ENCODE results near the gene SLC6A5.

The SLC6A5 gene

DNA sequence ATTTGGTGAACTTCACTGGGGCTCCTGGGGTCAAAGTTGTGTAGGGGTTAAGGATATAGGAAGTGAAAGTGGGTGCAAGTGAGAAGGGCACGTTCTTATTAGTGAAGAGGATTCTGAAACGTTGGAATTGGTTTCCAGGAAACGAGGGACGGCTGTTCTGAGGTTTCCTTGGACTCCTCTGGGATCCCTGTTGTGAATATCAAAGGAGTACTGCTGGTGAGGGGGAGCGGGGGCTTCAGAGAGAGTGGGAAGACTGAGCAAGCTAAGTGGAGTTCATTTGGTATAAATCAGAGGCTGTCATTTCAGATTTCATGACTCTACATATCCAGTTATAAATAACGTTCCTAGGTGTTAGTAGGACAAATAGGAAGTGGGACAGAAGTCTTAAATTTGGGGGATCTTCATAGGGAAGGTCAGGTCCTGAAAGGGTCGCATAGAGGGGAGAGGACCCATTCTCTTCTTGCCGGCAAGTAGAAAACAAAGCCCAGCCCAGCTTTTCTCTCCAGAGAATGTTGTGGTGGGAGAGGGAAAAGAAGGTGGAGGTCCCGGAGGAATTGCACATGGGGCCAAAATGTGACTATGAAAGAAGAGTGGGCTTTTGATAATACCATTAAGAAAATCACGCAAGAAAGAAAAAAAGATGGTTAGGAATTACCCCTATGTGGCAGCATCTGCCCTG is 68.9 kb downstream of the SLC6A5 start:
- no peak overlapping the region for H3K9ac ChIP-seq (ENCODE audit: low read depth, low read length)
- no peaks in the 10 kb centered on the region for H3K79me2 ChIP-seq (ENCODE audit: insufficient read depth, low read length)
- H3K27me3 ChIP-seq (ENCODE audit: insufficient read depth, low read length, poor library complexity) = no peaks in the 10 kb centered on the region
- DNase-seq (no peak), ATAC-seq (ENCODE audit: insufficient read depth, low read depth) (no peak)
- no peaks in the 10 kb centered on the region for H3K36me3 ChIP-seq (ENCODE audit: insufficient read depth, low read length)
- no peaks in the 10 kb centered on the region for H3K4me1 ChIP-seq (ENCODE audit: insufficient read depth, low read length)
- H3K27ac ChIP-seq (ENCODE audit: low read length) = no peak overlapping the region
- no peak overlapping the region for H2AFZ ChIP-seq (ENCODE audit: low read depth, low read length)
- no peaks in the 10 kb centered on the region for H4K20me1 ChIP-seq (ENCODE audit: insufficient read depth, low read length)
- no peak overlapping the region for H3K4me2 ChIP-seq (ENCODE audit: insufficient read depth, low read length)
- no peak overlapping the region for H3K4me3 ChIP-seq (ENCODE audit: low read depth in 1 of 2, low read length in 2 of 2)
- no peak for TF ChIP-seq EZH2 (IDR thresholded peaks at IDR 0.05; ENCODE audit: borderline replicate concordance, low read depth, low read length, severe bottlenecking)
- TF ChIP-seq, protein P1, sequence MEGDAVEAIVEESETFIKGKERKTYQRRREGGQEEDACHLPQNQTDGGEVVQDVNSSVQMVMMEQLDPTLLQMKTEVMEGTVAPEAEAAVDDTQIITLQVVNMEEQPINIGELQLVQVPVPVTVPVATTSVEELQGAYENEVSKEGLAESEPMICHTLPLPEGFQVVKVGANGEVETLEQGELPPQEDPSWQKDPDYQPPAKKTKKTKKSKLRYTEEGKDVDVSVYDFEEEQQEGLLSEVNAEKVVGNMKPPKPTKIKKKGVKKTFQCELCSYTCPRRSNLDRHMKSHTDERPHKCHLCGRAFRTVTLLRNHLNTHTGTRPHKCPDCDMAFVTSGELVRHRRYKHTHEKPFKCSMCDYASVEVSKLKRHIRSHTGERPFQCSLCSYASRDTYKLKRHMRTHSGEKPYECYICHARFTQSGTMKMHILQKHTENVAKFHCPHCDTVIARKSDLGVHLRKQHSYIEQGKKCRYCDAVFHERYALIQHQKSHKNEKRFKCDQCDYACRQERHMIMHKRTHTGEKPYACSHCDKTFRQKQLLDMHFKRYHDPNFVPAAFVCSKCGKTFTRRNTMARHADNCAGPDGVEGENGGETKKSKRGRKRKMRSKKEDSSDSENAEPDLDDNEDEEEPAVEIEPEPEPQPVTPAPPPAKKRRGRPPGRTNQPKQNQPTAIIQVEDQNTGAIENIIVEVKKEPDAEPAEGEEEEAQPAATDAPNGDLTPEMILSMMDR (IDR thresholded peaks at IDR 0.05; ENCODE audit: borderline replicate concordance, extremely low read depth, low read length, poor library complexity, severe bottlenecking) = no peak
- H3K9me3 ChIP-seq (ENCODE audit: insufficient read depth, low read length, severe bottlenecking) = no peaks in the 10 kb centered on the region

DNA sequence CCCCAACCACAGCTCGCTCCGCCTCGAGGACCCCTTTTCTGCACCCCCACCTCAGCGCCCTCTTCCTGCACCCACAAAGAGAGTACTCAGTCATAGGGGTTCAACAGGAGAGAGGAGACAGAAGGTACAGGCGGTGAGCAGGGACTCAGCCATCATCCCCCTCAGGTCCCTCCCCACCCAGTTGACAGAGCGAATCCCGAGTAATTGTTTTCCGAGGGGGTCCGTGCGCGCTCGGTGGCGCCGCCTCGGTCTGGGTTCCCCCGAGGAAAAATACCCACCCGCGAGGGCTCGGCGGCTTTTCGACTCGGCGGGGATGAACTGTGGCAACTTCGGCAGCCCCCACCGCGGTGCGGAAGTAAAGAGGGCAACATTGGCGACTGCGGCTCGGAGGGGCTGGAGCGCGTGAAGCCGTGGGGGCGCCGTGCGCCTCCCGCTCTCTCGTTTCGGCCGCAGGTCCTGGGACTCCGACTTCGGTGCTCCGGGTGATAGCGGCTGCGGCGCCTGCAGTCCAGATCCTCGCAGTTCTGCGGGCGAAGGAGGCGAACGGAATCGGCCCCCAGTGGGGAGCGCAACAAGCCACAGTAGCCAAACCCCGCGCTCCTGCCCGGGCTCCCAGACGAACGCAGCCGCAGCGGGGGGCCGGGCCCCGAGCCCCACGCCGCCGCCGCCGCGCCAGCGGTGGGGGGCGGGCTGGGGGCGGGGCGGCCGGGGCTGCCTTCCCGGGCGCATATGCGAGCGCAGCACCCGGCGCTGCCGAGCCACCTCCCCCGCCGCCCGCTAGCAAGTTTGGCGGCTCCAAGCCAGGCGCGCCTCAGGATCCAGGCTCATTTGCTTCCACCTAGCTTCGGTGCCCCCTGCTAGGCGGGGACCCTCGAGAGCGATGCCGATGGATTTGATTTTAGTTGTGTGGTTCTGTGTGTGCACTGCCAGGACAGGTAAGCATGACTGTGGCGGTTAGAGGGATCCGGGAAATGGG is 69.7 kb downstream of the SLC6A5 start, which contains the start of gene NELL1:
Gene NELL1 (plus strand): TSS at position 743 of the 976 bp plus-strand sequence.
- H3K4me1 ChIP-seq (ENCODE audit: insufficient read depth, low read length) = no peaks in the 10 kb centered on the region
- H2AFZ ChIP-seq (ENCODE audit: low read depth, low read length) = no peak within 1 kb of the TSS
- TF ChIP-seq, protein P1 (IDR thresholded peaks at IDR 0.05; ENCODE audit: borderline replicate concordance, extremely low read depth, low read length, poor library complexity, severe bottlenecking) = no peak
- no peak for TF ChIP-seq EZH2 (IDR thresholded peaks at IDR 0.05; ENCODE audit: borderline replicate concordance, low read depth, low read length, severe bottlenecking)
- H3K4me2 ChIP-seq (ENCODE audit: insufficient read depth, low read length) = no peak within 1 kb of the TSS
- no peak within 1 kb of the TSS for H3K27ac ChIP-seq (ENCODE audit: low read length)
- DNase-seq (no peak), ATAC-seq (ENCODE audit: insufficient read depth, low read depth) (no peak)
- H4K20me1 ChIP-seq (ENCODE audit: insufficient read depth, low read length) = no peaks in the 10 kb centered on the region
- no peak within 1 kb of the TSS for H3K9ac ChIP-seq (ENCODE audit: low read depth, low read length)
- H3K79me2 ChIP-seq (ENCODE audit: insufficient read depth, low read length) = no peaks in the 10 kb centered on the region
- no peaks in the 10 kb centered on the region for H3K27me3 ChIP-seq (ENCODE audit: insufficient read depth, low read length, poor library complexity)
- no peaks in the 10 kb centered on the region for H3K9me3 ChIP-seq (ENCODE audit: insufficient read depth, low read length, severe bottlenecking)
- H3K4me3 ChIP-seq (ENCODE audit: low read depth in 1 of 2, low read length in 2 of 2) = no peak within 1 kb of the TSS
- H3K36me3 ChIP-seq (ENCODE audit: insufficient read depth, low read length) = no peaks in the 10 kb centered on the region

DNA sequence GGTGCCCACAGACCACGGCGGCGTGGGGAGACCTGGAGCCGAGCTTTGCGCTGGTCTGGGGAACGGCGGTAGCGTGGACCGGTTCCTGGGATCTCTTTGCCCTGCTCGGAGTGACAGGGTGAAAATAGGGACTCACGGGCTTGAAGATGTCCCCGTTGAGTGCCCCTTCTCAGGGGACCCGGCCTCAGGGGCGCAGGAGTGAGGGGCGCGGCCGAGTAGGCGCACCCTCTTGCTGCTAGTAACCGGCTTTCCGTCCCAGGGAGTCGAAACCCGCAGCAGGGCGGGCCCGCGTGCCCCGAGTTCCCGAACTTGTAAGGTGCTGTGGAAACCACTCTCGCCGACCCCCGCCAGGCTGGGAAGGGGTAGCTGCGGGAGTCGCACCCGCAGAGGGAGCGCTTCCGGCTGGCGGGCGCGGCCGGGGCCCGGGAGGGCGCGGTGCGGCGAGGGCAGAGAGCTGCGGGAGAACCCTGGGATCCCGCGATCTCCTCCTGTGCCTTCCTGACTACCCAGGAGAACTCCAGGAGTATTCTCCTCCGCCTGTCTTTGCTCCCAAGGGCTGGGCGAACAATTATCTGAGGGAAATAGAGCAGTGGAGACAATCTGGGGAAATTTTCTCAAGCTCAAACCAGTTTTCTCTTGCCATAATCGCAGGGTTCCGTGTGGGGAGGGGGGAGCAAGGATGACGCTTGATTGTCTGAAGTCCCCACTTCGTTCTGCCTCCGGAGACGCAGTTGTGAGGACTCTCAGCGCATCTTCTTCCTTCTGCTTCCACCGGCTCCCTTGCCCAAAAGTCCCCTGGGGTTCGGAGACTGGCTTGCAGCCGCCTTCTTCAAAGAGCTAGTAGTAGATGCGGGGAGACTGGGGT is 70.6 kb downstream of the SLC6A5 start:
- DNase-seq (no peak), ATAC-seq (ENCODE audit: insufficient read depth, low read depth) (no peak)
- Histone ChIP-seq H3K4me2 (ENCODE audit: insufficient read depth, low read length) (no peak overlapping the region), H3K9ac (ENCODE audit: low read depth, low read length) (no peak overlapping the region), H3K9me3 (ENCODE audit: insufficient read depth, low read length, severe bottlenecking) (no peaks in the 10 kb centered on the region), H2AFZ (ENCODE audit: low read depth, low read length) (no peak overlapping the region), H3K79me2 (ENCODE audit: insufficient read depth, low read length) (no peaks in the 10 kb centered on the region), H3K36me3 (ENCODE audit: insufficient read depth, low read length) (no peaks in the 10 kb centered on the region), H3K27ac (ENCODE audit: low read length) (no peak overlapping the region), H3K27me3 (ENCODE audit: insufficient read depth, low read length, poor library complexity) (no peaks in the 10 kb centered on the region), H3K4me1 (ENCODE audit: insufficient read depth, low read length) (no peaks in the 10 kb centered on the region), H4K20me1 (ENCODE audit: insufficient read depth, low read length) (no peaks in the 10 kb centered on the region), H3K4me3 (ENCODE audit: low read depth in 1 of 2, low read length in 2 of 2) (no peak overlapping the region)
- TF ChIP-seq EZH2 (IDR thresholded peaks at IDR 0.05; ENCODE audit: borderline replicate concordance, low read depth, low read length, severe bottlenecking) = no peak
- TF ChIP-seq, protein P1 (IDR thresholded peaks at IDR 0.05; ENCODE audit: borderline replicate concordance, extremely low read depth, low read length, poor library complexity, severe bottlenecking) = no peak
